GM12878 (cell line): ENCODE data around the gene NUDCD3. TPM values are rescaled to one million over a fixed set of nuclear protein-coding genes. Genes with fewer than 3 reads are reported as not detected.

Experiments
- ATAC-seq: fragments of 200-7000 bp; cut with Tn5 transposase; 3 replicates; pipeline ENCODE4 v1.9.1; 2020; ENCODE audit warnings: mild to moderate bottlenecking, moderate library complexity
- BruUV-seq: library from RNA; stranded (reverse); fragments of 400-500 nt; replicated peaks from 2 replicates; lab custom pipeline; 2021; lab: Mats Ljungman, UMichigan
- CTCF ChIA-PET: fragments of 300-600 bp; sonication (Branson Sonifier 250); formaldehyde crosslinking; extraction: SDS; loops from one replicate; lab custom pipeline; 2021; ENCODE audit warnings: inconsistent platforms; lab: Yijun Ruan, JAX
- POLR2A ChIA-PET: fragments of 350-600 bp; formaldehyde crosslinking; extraction: SDS; loops from one replicate; lab custom pipeline; 2021; ENCODE audit warnings: inconsistent platforms; lab: Charles Lee
- RAD21 ChIA-PET: fragments of 300-600 bp; sonication (Branson Sonifier 250); formaldehyde crosslinking; loops from one replicate; lab custom pipeline; 2023; ENCODE audit warnings: antibody characterized with exemption; ENCODE audit not compliant: unreplicated experiment; lab: Charles Lee
- SMC1A ChIA-PET: fragments of 300-600 bp; sonication (Branson Sonifier 250); formaldehyde crosslinking; loops from one replicate; lab custom pipeline; 2023; ENCODE audit not compliant: unreplicated experiment, uncharacterized antibody; lab: Charles Lee
- DNase-seq: peaks from one replicate; pipeline ENCODE4 v3.0.0-alpha.2; 2011; ENCODE audit warnings: low read depth, low spot score
- FAIRE-seq: peaks from 3 replicates; lab custom pipeline; 2011; peaks lifted over from hg19 to GRCh38; lab: Jason Lieb, UNC
- H2AFZ ChIP-seq: 2 replicates; pipeline ENCODE4 v1.6.0; 2011; ENCODE audit warnings: low read depth, low read length, control low read depth; ENCODE audit not compliant: control insufficient read depth
- H3K27ac ChIP-seq: 2 replicates; pipeline ENCODE4 v1.5.1; 2011; ENCODE audit warnings: control low read depth; ENCODE audit not compliant: control insufficient read depth, insufficient read depth
- H3K27me3 ChIP-seq, 2 experiments: replicated peaks in 1 of 2; 2 replicates each; pipeline versions ENCODE4 v1.6.0 to v1.6.1; 2011; ENCODE audit warnings: low read length in 1 of 2; ENCODE audit not compliant: control insufficient read depth in 2 of 2, insufficient read depth in 2 of 2
- H3K36me3 ChIP-seq, 2 experiments: 2 replicates each; pipeline ENCODE4 v1.5.1; 2011; ENCODE audit warnings: low read length in 1 of 2; ENCODE audit not compliant: control insufficient read depth in 2 of 2, insufficient read depth in 2 of 2
- H3K4me1 ChIP-seq: 2 replicates; pipeline ENCODE4 v1.6.1; 2011; ENCODE audit warnings: mild to moderate bottlenecking, low read length, moderate library complexity, mixed read lengths; ENCODE audit not compliant: control insufficient read depth, insufficient read depth
- H3K4me2 ChIP-seq: 2 replicates; pipeline ENCODE4 v1.6.0; 2011; ENCODE audit warnings: control low read depth; ENCODE audit not compliant: control insufficient read depth, insufficient read depth
- H3K4me3 ChIP-seq: fragments of 200-600 bp; sonication (generic); 2 replicates; pipeline ENCODE4 v1.5.1; 2016
- H3K79me2 ChIP-seq: 2 replicates; pipeline ENCODE4 v1.6.0; 2011; ENCODE audit warnings: low read length; ENCODE audit not compliant: control insufficient read depth, insufficient read depth
- H3K9ac ChIP-seq: 2 replicates; pipeline ENCODE4 v1.8.0; 2011; ENCODE audit warnings: low read length, control low read depth, mixed read lengths; ENCODE audit not compliant: control insufficient read depth, insufficient read depth
- H3K9me3 ChIP-seq: replicated peaks from 3 replicates; pipeline ENCODE4 v1.5.1; 2011; ENCODE audit warnings: mild to moderate bottlenecking, low read length; ENCODE audit not compliant: control insufficient read depth, insufficient read depth
- H4K20me1 ChIP-seq: 2 replicates; pipeline ENCODE4 v1.6.0; 2011; ENCODE audit not compliant: control insufficient read depth, insufficient read depth
- FOS ChIP-seq: IDR thresholded peaks from 3 replicates; pipeline ENCODE4 v1.6.1; 2011; ENCODE audit warnings: borderline replicate concordance; ENCODE audit not compliant: insufficient read length; ENCODE audit errors: extremely low read depth
- KAT2A ChIP-seq: conservative IDR thresholded peaks from 2 replicates; pipeline ENCODE4 v1.6.1; 2011; ENCODE audit warnings: low read depth, low read length; ENCODE audit not compliant: control insufficient read depth
- POLR2AphosphoS5 ChIP-seq: IDR thresholded peaks from 2 replicates; pipeline ENCODE4 v1.6.1; 2011; ENCODE audit warnings: mild to moderate bottlenecking, low read length, inconsistent platforms
- WGBS: methylation state at CpG from one replicate; pipeline ENCODE4 v1.1.6; 2016; ENCODE audit warnings: low lambda C conversion rate; ENCODE audit not compliant: insufficient replicate concordance, insufficient coverage; ENCODE audit errors: missing lambda C conversion rate; 5-methylcytosine and 5-hydroxymethylcytosine counted together
- in situ Hi-C: fragments of 300-500 bp; cut with MboI; formaldehyde crosslinking; loops from 9 replicates; pipeline ENCODE4 v1.14.3; 2018; ENCODE audit warnings: mixed read lengths
- intact Hi-C: fragments of 100-400 bp; cut with micrococcal nuclease; formaldehyde crosslinking; loops from one replicate; pipeline ENCODE4 v1.14.2; 2022; ENCODE audit not compliant: unreplicated experiment
- polyA plus RNA-seq, 11 experiments: library from polyadenylated mRNA; depleted of rRNA in 4 of 11; unstranded in 6 of 11; stranded (reverse) in 5 of 11; fragments of >200 nt; fragmentation: Nextera tagmentation in 4 of 11; fragmentation: Illumina TruSeq in 1 of 11; extraction: Ambion mirVana in 4 of 11; extraction: Trizol in 1 of 11; gene quantifications; 1 replicate in 1 of 11; 2 replicates in 10 of 11; pipeline versions ENCODE4 v1.2.1 to v1.2.3, GENCODE V29; 2011 to 2016; ENCODE audit warnings: inconsistent platforms in 2 of 11, missing spikeins in 2 of 11, low read depth in 1 of 11
- total RNA-seq, 4 experiments: library from RNA; depleted of rRNA in 3 of 4; stranded (reverse); fragments of >200 nt in 3 of 4; fragmentation: Illumina TruSeq in 1 of 4; extraction: Trizol in 1 of 4; gene quantifications; 2 replicates each; pipeline versions ENCODE4 v1.2.1 to v1.2.3, GENCODE V29; 2013 to 2021
- TF ChIP-seq, protein P1 (sequence below): IDR thresholded peaks from 2 replicates; pipeline ENCODE4 v1.6.1; 2011; ENCODE audit warnings: borderline replicate concordance, low read depth, mild to moderate bottlenecking, moderate library complexity, low read length; ENCODE audit not compliant: insufficient read depth, poor library complexity, severe bottlenecking

The NUDCD3 gene
- total and polyA plus RNA-seq, 10 of the 15 experiments (the other 5 are each of a cell fraction or from before 2014, with no cell fraction given): 25.0 to 89.8 (median 46.4) TPM

DNA sequence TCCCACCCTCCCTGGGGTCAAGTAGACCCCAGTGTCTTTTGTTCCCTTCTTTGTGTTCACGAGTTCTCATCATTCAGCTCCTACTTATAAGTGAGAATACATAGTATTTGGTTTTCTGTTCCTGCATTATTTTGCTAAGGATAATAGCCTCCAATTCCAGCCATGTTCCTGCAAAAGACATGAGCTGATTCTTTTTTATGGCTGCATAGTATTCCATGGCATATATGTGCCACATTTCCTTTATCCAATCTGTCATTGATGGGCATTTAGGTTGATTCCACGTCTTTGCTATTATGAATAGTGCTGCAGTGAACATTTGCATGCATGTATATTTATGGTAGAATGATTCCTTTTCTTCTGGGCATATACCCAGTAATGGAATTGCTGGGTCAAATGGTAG is 136.8 kb downstream of the NUDCD3 start:
- Histone ChIP-seq H3K36me3 (no peaks in the 10 kb centered on the region), H3K4me1 (no peaks in the 10 kb centered on the region), H3K9ac (no peak overlapping the region), H3K4me2 (no peak overlapping the region), H2AFZ (no peak overlapping the region), H3K27ac (no peak overlapping the region), H4K20me1 (no peaks in the 10 kb centered on the region), H3K27me3 (no peaks in the 10 kb centered on the region), H3K79me2 (no peaks in the 10 kb centered on the region), H3K9me3 (no peaks in the 10 kb centered on the region), H3K4me3 (no peak overlapping the region)
- RAD21 ChIA-PET: no interaction called here
- in situ Hi-C loops: no loop called here
- intact Hi-C loops: no loop called here
- FAIRE-seq (no peak), DNase-seq (no peak), ATAC-seq (no peak)
- TF ChIP-seq FOS (no peak), POLR2AphosphoS5 (no peak), KAT2A (no peak)
- TF ChIP-seq, protein P1, sequence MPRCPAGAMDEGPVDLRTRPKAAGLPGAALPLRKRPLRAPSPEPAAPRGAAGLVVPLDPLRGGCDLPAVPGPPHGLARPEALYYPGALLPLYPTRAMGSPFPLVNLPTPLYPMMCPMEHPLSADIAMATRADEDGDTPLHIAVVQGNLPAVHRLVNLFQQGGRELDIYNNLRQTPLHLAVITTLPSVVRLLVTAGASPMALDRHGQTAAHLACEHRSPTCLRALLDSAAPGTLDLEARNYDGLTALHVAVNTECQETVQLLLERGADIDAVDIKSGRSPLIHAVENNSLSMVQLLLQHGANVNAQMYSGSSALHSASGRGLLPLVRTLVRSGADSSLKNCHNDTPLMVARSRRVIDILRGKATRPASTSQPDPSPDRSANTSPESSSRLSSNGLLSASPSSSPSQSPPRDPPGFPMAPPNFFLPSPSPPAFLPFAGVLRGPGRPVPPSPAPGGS: no peak
- 25% methylated on average over 2 of the region's 2 CpGs for WGBS
- CTCF ChIA-PET: no interaction called here
- POLR2A ChIA-PET: no interaction called here
- no TSS peak for BruUV-seq
- SMC1A ChIA-PET: no interaction called here
